NCI-H748 treated with DMSO at 0.1 percent for 48 hours (cell line): Measurements from ENCODE around the gene RYR2.

Experiments used
- DNase-seq: peaks from one replicate; lab custom pipeline; 2025; lab: John Stamatoyannopoulos, UW

Gene RYR2

GRCh38 chr1:237673631-237674030 lies 631.6 kb downstream of the RYR2 start:
- no peak for DNase-seq

GRCh38 chr1:237677979-237678378 lies 636.0 kb downstream of the RYR2 start:
- no peak for DNase-seq

GRCh38 chr1:237679687-237680086 lies 637.7 kb downstream of the RYR2 start:
- no peak for DNase-seq

GRCh38 chr1:237681210-237681609 lies 639.2 kb downstream of the RYR2 start:
- DNase-seq = no peak

GRCh38 chr1:237684236-237684635 lies 642.3 kb downstream of the RYR2 start:
- no peak for DNase-seq

- DNase-seq = no peak
These were observed 643.6 kb downstream of the RYR2 start for GRCh38 chr1:237685551-237685950.

GRCh38 chr1:237687804-237688203 lies 645.8 kb downstream of the RYR2 start:
- no peak for DNase-seq

- DNase-seq = no peak
These were observed 648.7 kb downstream of the RYR2 start for GRCh38 chr1:237690656-237691055.

- no peak for DNase-seq
These were observed 650.3 kb downstream of the RYR2 start for GRCh38 chr1:237692255-237692654.

- DNase-seq = no peak
These were observed 653.9 kb downstream of the RYR2 start for GRCh38 chr1:237695878-237696277.

GRCh38 chr1:237700181-237700580 lies 658.2 kb downstream of the RYR2 start:
- no peak for DNase-seq

GRCh38 chr1:237701534-237701933 lies 659.5 kb downstream of the RYR2 start:
- DNase-seq = no peak

GRCh38 chr1:237702161-237702560 lies 660.2 kb downstream of the RYR2 start:
- DNase-seq = no peak

- no peak for DNase-seq
These were observed 663.5 kb downstream of the RYR2 start for GRCh38 chr1:237705462-237705861.

GRCh38 chr1:237709355-237709754 lies 667.4 kb downstream of the RYR2 start:
- no peak for DNase-seq

GRCh38 chr1:237711281-237711680 lies 669.3 kb downstream of the RYR2 start:
- no peak for DNase-seq

GRCh38 chr1:237712082-237712481 lies 670.1 kb downstream of the RYR2 start:
- DNase-seq = no peak

GRCh38 chr1:237712586-237713157 lies 670.7 kb downstream of the RYR2 start:
- no peak for DNase-seq

GRCh38 chr1:237713916-237714315 lies 671.9 kb downstream of the RYR2 start:
- no peak for DNase-seq

- no peak for DNase-seq
These were observed 675.1 kb downstream of the RYR2 start for GRCh38 chr1:237717106-237717505.

GRCh38 chr1:237730826-237731350 lies 688.9 kb downstream of the RYR2 start:
- DNase-seq = no peak

- no peak for DNase-seq
These were observed 690.7 kb downstream of the RYR2 start for GRCh38 chr1:237732657-237733056.

GRCh38 chr1:237736372-237737029 lies 694.5 kb downstream of the RYR2 start:
- no peak for DNase-seq

- no peak for DNase-seq
These were observed 695.5 kb downstream of the RYR2 start for GRCh38 chr1:237737448-237737847.
